B cell (primary cell): ENCODE measurements around the gene TMPRSS7. TPM values are rescaled to one million over a fixed set of nuclear protein-coding genes. Genes with fewer than 3 reads are reported as not detected.
"Not testable (repeated sequence)": the region's sequence is repeated elsewhere in the genome, so short reads cannot be mapped to it uniquely, and the experiment has no call there.

Source experiments
- ATAC-seq: fragments of 200-7000 bp; cut with Tn5 transposase; one replicate; pipeline ENCODE4 v1.10.0; 2021; ENCODE audit warnings: low read depth, mild to moderate bottlenecking, moderate number of reproducible peaks, moderate library complexity
- CTCF ChIA-PET: fragments of 350-600 bp; sonication (Branson Sonifier 250); formaldehyde crosslinking; loops from one replicate; lab custom pipeline; 2021; ENCODE audit warnings: antibody characterized with exemption, inconsistent platforms; lab: Charles Lee
- POLR2A ChIA-PET: fragments of 350-600 bp; sonication (Branson Sonifier 250); formaldehyde crosslinking; loops from one replicate; lab custom pipeline; 2021; ENCODE audit warnings: antibody characterized with exemption; lab: Charles Lee
- DNase-seq: peaks from one replicate; pipeline ENCODE4 v3.0.0; 2013
- H2AFZ ChIP-seq: 2 replicates; pipeline ENCODE4 v1.6.1; 2012; ENCODE audit warnings: mild to moderate bottlenecking, low read depth, low read length; ENCODE audit not compliant: insufficient read depth, poor library complexity, severe bottlenecking
- H3K27ac ChIP-seq, 2 donors: 1 replicate in 1 of 2; 2 replicates in 1 of 2; pipeline ENCODE4 v1.5.1; 2012 to 2013; ENCODE audit warnings: low read length in 2 of 2, mild to moderate bottlenecking in 2 of 2, moderate library complexity in 1 of 2
- H3K27me3 ChIP-seq, 4 experiments: fragments of 200-600 bp in 1 of 4; sonication (generic) in 1 of 4; replicated peaks in 1 of 4; 1 replicate in 2 of 4; 2 replicates in 2 of 4; pipeline versions ENCODE4 v1.6.1 to v1.7.0; 2013 to 2016; ENCODE audit warnings: low read length in 3 of 4, mild to moderate bottlenecking in 2 of 4, mixed read lengths in 1 of 4, moderate library complexity in 1 of 4; ENCODE audit not compliant: insufficient read depth in 4 of 4, control insufficient read depth in 3 of 4; ENCODE audit errors: control extremely low read depth in 1 of 4
- H3K36me3 ChIP-seq, 2 experiments: replicated peaks in 1 of 2; 1 replicate in 1 of 2; 2 replicates in 1 of 2; pipeline versions ENCODE4 v1.6.1 to v1.7.1; 2013; ENCODE audit warnings: low read length in 1 of 2; ENCODE audit not compliant: insufficient read depth in 2 of 2, control insufficient read depth in 1 of 2; ENCODE audit errors: control extremely low read depth in 1 of 2, extremely low read depth in 1 of 2
- H3K4me1 ChIP-seq, 2 donors: fragments of 200-600 bp in 1 of 2; sonication (generic) in 1 of 2; 1 replicate in 1 of 2; 2 replicates in 1 of 2; pipeline versions ENCODE4 v1.5.1 to v1.6.1; 2013 to 2017; ENCODE audit warnings: low read length in 2 of 2; ENCODE audit not compliant: control insufficient read depth in 2 of 2, insufficient read depth in 2 of 2
- H3K4me2 ChIP-seq: replicated peaks from 2 replicates; pipeline ENCODE3; 2012; ENCODE audit warnings: mild to moderate bottlenecking, low read depth, low read length; ENCODE audit not compliant: poor library complexity, severe bottlenecking
- H3K4me3 ChIP-seq, 5 experiments: fragments of 200-600 bp in 1 of 5; sonication (generic) in 1 of 5; 1 replicate in 3 of 5; 2 replicates in 2 of 5; pipeline versions ENCODE4 v1.5.1 to v1.7.0; 2011 to 2016; ENCODE audit warnings: low read length in 4 of 5, mild to moderate bottlenecking in 4 of 5, low read depth in 2 of 5, control low read depth in 1 of 5, moderate library complexity in 1 of 5; ENCODE audit not compliant: insufficient read depth in 1 of 5; ENCODE audit errors: control extremely low read depth in 1 of 5, extremely low read depth in 1 of 5
- H3K79me2 ChIP-seq: fragments of 200-600 bp; sonication (generic); one replicate; pipeline ENCODE4 v1.6.0; 2016; ENCODE audit warnings: low read length; ENCODE audit not compliant: control insufficient read depth, insufficient read depth
- H3K9ac ChIP-seq: fragments of 200-600 bp; sonication (generic); 2 replicates; pipeline ENCODE4 v1.6.1; 2017; ENCODE audit warnings: mild to moderate bottlenecking, low read length, moderate library complexity
- H3K9me3 ChIP-seq, 3 donors: one replicate each; pipeline versions ENCODE4 v1.6.1 to v1.7.1; 2013; ENCODE audit warnings: low read length in 2 of 3; ENCODE audit not compliant: control insufficient read depth in 2 of 3, insufficient read depth in 1 of 3; ENCODE audit errors: control extremely low read depth in 1 of 3
- H4K20me1 ChIP-seq: 2 replicates; pipeline ENCODE4 v1.6.0; 2012; ENCODE audit warnings: mild to moderate bottlenecking, low read length; ENCODE audit not compliant: insufficient read depth, control insufficient read depth, poor library complexity, severe bottlenecking
- H3K27ac Mint-ChIP-seq: one replicate; pipeline ENCODE4 v1.8.0; 2021; ENCODE audit warnings: mixed read lengths
- H3K27me3 Mint-ChIP-seq: one replicate; pipeline ENCODE4 v1.8.0; 2021; ENCODE audit warnings: mixed read lengths
- H3K4me1 Mint-ChIP-seq: one replicate; pipeline ENCODE4 v1.8.0; 2021; ENCODE audit warnings: mixed read lengths
- H3K4me3 Mint-ChIP-seq: one replicate; pipeline ENCODE4 v1.8.0; 2021; ENCODE audit warnings: mixed read lengths
- H3K9me3 Mint-ChIP-seq: one replicate; pipeline ENCODE4 v1.8.0; 2022; ENCODE audit warnings: mixed read lengths; ENCODE audit not compliant: insufficient read depth
- EZH2 ChIP-seq: IDR thresholded peaks from 2 replicates; pipeline ENCODE4 v1.6.1; 2012; ENCODE audit warnings: borderline replicate concordance, low read depth, mild to moderate bottlenecking, moderate library complexity, low read length; ENCODE audit not compliant: insufficient read depth, poor library complexity, severe bottlenecking
- WGBS: methylation state at CpG from one replicate; pipeline ENCODE4 v1.1.5; 2013; ENCODE audit warnings: missing lambda C conversion rate; ENCODE audit not compliant: insufficient coverage; 5-methylcytosine and 5-hydroxymethylcytosine counted together
- intact Hi-C: fragments of 100-400 bp; cut with micrococcal nuclease; formaldehyde crosslinking; loops from one replicate; pipeline ENCODE4 v1.10.0; 2022
- polyA plus RNA-seq: library from polyadenylated mRNA; depleted of rRNA; stranded (reverse); fragments of >200 nt; gene quantifications from 2 replicates; pipeline ENCODE4 v1.2.3, GENCODE V29; 2012
- total RNA-seq, 2 donors: library from RNA; stranded (reverse); fragments of 120-200 nt in 1 of 2; gene quantifications; 1 replicate in 1 of 2; 2 replicates in 1 of 2; pipeline versions ENCODE4 v1.2.3 to v1.2.4, GENCODE V29; 2013 to 2022
- TF ChIP-seq, protein P1 (sequence below): fragments of 200-600 bp; IDR thresholded peaks from one replicate; pipeline ENCODE4 v1.8.0; 2022; ENCODE audit warnings: antibody characterized with exemption, mild to moderate bottlenecking

TMPRSS7 gene
- total and polyA plus RNA-seq, 2 donors (not counting 1 experiment from before 2014, with no cell fraction given): not detected

DNA sequence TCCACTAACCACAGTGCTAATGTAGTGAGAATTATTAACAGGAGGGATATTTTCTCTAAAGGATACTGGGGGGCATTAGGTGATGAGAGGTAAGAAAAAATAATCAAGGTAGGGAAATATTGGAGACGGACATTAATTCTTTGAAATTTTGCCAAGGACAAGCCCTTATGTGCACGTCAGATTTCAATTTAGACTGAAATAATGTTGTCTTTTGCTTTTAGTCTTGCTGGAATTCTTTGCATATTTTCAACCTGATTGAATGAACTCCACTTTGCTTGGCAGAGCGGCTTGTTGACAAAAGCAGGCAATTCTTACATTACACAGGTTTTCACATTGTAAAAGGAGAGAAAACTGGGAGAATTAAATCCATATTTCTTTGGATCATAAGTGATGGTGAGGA is 26.6 kb downstream of the TMPRSS7 start:
- no peak overlapping the region for H3K4me3 Mint-ChIP-seq
- POLR2A ChIA-PET: no interaction called here
- intact Hi-C loops: no loop called here
- no peaks in the 10 kb centered on the region for H3K36me3 ChIP-seq
- no peak overlapping the region for H3K4me3 ChIP-seq
- ATAC-seq: no peak
- H3K27me3 Mint-ChIP-seq: peaks cover 3% of the 10 kb centered on the region
- H3K9ac ChIP-seq: no peak overlapping the region
- H2AFZ ChIP-seq: no peak overlapping the region
- no peak overlapping the region for H3K4me2 ChIP-seq
- no peak for DNase-seq
- H3K9me3 Mint-ChIP-seq: no peaks in the 10 kb centered on the region
- H4K20me1 ChIP-seq: no peaks in the 10 kb centered on the region
- H3K27ac ChIP-seq: no peak overlapping the region
- H3K9me3 ChIP-seq: peaks cover 0 to 3% (median 0%) of the 10 kb centered on the region in 3 donors
- H3K79me2 ChIP-seq: no peaks in the 10 kb centered on the region
- H3K27ac Mint-ChIP-seq: no peak overlapping the region
- 100% methylated on average over 1 of the region's 3 CpGs for WGBS
- H3K4me1 Mint-ChIP-seq: no peaks in the 10 kb centered on the region
- TF ChIP-seq, protein P1, sequence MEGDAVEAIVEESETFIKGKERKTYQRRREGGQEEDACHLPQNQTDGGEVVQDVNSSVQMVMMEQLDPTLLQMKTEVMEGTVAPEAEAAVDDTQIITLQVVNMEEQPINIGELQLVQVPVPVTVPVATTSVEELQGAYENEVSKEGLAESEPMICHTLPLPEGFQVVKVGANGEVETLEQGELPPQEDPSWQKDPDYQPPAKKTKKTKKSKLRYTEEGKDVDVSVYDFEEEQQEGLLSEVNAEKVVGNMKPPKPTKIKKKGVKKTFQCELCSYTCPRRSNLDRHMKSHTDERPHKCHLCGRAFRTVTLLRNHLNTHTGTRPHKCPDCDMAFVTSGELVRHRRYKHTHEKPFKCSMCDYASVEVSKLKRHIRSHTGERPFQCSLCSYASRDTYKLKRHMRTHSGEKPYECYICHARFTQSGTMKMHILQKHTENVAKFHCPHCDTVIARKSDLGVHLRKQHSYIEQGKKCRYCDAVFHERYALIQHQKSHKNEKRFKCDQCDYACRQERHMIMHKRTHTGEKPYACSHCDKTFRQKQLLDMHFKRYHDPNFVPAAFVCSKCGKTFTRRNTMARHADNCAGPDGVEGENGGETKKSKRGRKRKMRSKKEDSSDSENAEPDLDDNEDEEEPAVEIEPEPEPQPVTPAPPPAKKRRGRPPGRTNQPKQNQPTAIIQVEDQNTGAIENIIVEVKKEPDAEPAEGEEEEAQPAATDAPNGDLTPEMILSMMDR: no peak
- no peak for TF ChIP-seq EZH2
- H3K4me1 ChIP-seq: no peaks in the 10 kb centered on the region
- CTCF ChIA-PET: no interaction called here
- H3K27me3 ChIP-seq: no peaks in the 10 kb centered on the region

DNA sequence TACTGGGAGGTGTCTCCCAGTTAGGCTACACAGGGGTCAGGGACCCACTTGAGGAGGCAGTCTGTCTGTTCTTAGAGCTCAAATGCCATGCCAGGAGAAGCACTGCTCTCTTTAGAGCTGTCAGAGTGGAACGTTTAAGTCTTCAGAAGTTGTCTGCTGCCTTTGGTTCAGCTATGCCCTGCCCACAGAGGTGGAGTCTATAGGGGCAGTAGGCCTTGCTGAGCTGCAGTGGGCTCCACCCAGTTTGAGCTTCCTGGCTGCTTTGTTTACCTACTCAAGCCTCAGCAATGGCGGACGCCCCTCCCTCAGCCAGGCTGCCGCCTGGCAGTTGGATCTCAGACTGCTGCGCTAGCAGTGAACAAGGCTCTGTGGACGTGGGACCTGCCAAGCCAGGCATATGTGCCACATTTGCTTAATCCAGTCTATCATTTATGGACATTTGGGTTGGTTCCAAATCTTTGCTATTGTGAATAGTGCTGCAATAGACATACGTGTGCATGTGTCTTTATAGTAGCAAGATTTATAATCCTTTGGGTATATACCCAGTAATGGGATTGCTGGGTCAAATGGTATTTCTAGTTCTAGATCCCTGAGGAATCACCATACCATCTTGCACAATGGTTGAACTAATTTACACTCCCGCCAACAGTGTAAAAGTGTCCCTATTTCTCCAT is 38.0 kb downstream of the TMPRSS7 start:
- H3K4me2 ChIP-seq, H3K9ac ChIP-seq, CTCF ChIA-PET, H3K9me3 Mint-ChIP-seq, H3K4me3 Mint-ChIP-seq, H3K4me1 ChIP-seq, H3K79me2 ChIP-seq, H3K27ac Mint-ChIP-seq, ATAC-seq, H3K27ac ChIP-seq, H3K9me3 ChIP-seq, H3K36me3 ChIP-seq, H3K27me3 ChIP-seq, intact Hi-C loops, H3K4me1 Mint-ChIP-seq, H4K20me1 ChIP-seq, H2AFZ ChIP-seq, POLR2A ChIA-PET, H3K4me3 ChIP-seq, DNase-seq: not testable (repeated sequence)
- 71% methylated on average over 3 of the region's 8 CpGs for WGBS
- peaks cover 50% of the 10 kb centered on the region for H3K27me3 Mint-ChIP-seq
